Keratinocyte (primary cell): ENCODE data around the gene MAP2K5. TPM values are rescaled to one million over a fixed set of nuclear protein-coding genes. Genes with fewer than 3 reads are reported as not detected.

Experiments
- DNase-seq: peaks from one replicate; pipeline ENCODE4 v3.0.0-alpha.2; 2011; ENCODE audit warnings: low read depth, missing footprints, low spot score
- FAIRE-seq: peaks from 2 replicates; lab custom pipeline; 2011; peaks lifted over from hg19 to GRCh38; lab: Jason Lieb, UNC
- H2AFZ ChIP-seq: 2 replicates; pipeline ENCODE4 v1.6.0; 2012; ENCODE audit warnings: low read length, control low read depth, inconsistent platforms; ENCODE audit not compliant: control insufficient read depth
- H3K27ac ChIP-seq: 2 replicates; pipeline ENCODE4 v1.5.1; 2011; ENCODE audit warnings: low read length; ENCODE audit not compliant: control insufficient read depth, insufficient read depth
- H3K27me3 ChIP-seq: 3 replicates; pipeline ENCODE4 v1.6.0; 2011; ENCODE audit warnings: low read length; ENCODE audit not compliant: control insufficient read depth, insufficient read depth; ENCODE audit errors: extremely low read depth
- H3K36me3 ChIP-seq, 2 experiments: 2 replicates in 1 of 2; 3 replicates in 1 of 2; pipeline ENCODE4 v1.5.1; 2011; ENCODE audit warnings: low read length in 2 of 2, mild to moderate bottlenecking in 1 of 2; ENCODE audit not compliant: control insufficient read depth in 2 of 2, insufficient read depth in 2 of 2; ENCODE audit errors: extremely low read depth in 1 of 2
- H3K4me1 ChIP-seq: 3 replicates; pipeline ENCODE4 v1.5.1; 2011; ENCODE audit warnings: low read length; ENCODE audit not compliant: control insufficient read depth, insufficient read depth; ENCODE audit errors: extremely low read depth
- H3K4me2 ChIP-seq: 3 replicates; pipeline ENCODE4 v1.6.0; 2011; ENCODE audit warnings: low read depth, low read length; ENCODE audit not compliant: control insufficient read depth, insufficient read depth; ENCODE audit errors: extremely low read depth
- H3K4me3 ChIP-seq, 3 experiments: fragments of 200-600 bp in 1 of 3; sonication (generic) in 1 of 3; 2 replicates in 2 of 3; 3 replicates in 1 of 3; pipeline ENCODE4 v1.5.1; 2011 to 2016; ENCODE audit warnings: low read length in 3 of 3, mild to moderate bottlenecking in 3 of 3, control low read depth in 2 of 3, inconsistent platforms in 1 of 3, low read depth in 1 of 3, mixed read lengths in 1 of 3, mixed run types in 1 of 3, moderate library complexity in 1 of 3; ENCODE audit not compliant: control insufficient read depth in 2 of 3, insufficient read depth in 2 of 3; ENCODE audit errors: extremely low read depth in 1 of 3
- H3K79me2 ChIP-seq: 2 replicates; pipeline ENCODE4 v1.6.0; 2012; ENCODE audit warnings: low read length; ENCODE audit not compliant: control insufficient read depth, insufficient read depth
- H3K9ac ChIP-seq: 3 replicates; pipeline ENCODE4 v1.6.0; 2011; ENCODE audit warnings: low read length; ENCODE audit not compliant: control insufficient read depth, insufficient read depth; ENCODE audit errors: extremely low read depth
- H3K9me1 ChIP-seq: 3 replicates; pipeline ENCODE4 v1.6.0; 2011; ENCODE audit warnings: low read length; ENCODE audit not compliant: control insufficient read depth, insufficient read depth; ENCODE audit errors: extremely low read depth
- H3K9me3 ChIP-seq: 2 replicates; pipeline ENCODE4 v1.5.1; 2012; ENCODE audit warnings: low read depth, low read length; ENCODE audit not compliant: control insufficient read depth
- H4K20me1 ChIP-seq: 3 replicates; pipeline ENCODE4 v1.6.0; 2011; ENCODE audit warnings: low read length; ENCODE audit not compliant: control insufficient read depth, insufficient read depth; ENCODE audit errors: extremely low read depth
- EZH2 ChIP-seq: IDR thresholded peaks from one replicate; pipeline ENCODE4 v1.6.1; 2012; ENCODE audit warnings: inconsistent platforms, mild to moderate bottlenecking, low read length, moderate library complexity
- dilution Hi-C: fragments of 300-500 bp; cut with MboI; formaldehyde crosslinking; loops from one replicate; pipeline ENCODE4 v1.7.0; 2020; ENCODE audit warnings: low sequenced_read_pairs; ENCODE audit not compliant: extremely low pct_ligation_motif_present
- polyA plus RNA-seq, 5 experiments: library from polyadenylated mRNA; depleted of rRNA in 3 of 5; stranded (reverse) in 3 of 5; stranded (forward) in 1 of 5; unstranded in 1 of 5; fragments of >200 nt; gene quantifications; 1 replicate in 1 of 5; 2 replicates in 3 of 5; 3 replicates in 1 of 5; pipeline versions ENCODE4 v1.2.1 to v1.2.3, GENCODE V29; 2011 to 2012; ENCODE audit warnings: missing spikeins in 2 of 5, low read depth in 1 of 5, low replicate concordance in 1 of 5
- TF ChIP-seq, protein P1 (sequence below), 3 experiments: IDR thresholded peaks in 1 of 3; conservative IDR thresholded peaks in 1 of 3; optimal IDR thresholded peaks in 1 of 3; 2 replicates in 2 of 3; 3 replicates in 1 of 3; pipeline versions ENCODE3 to v1.5.1; 2011; ENCODE audit warnings: low read length in 3 of 3, mild to moderate bottlenecking in 3 of 3, moderate library complexity in 2 of 3, control low read depth in 1 of 3, inconsistent platforms in 1 of 3; ENCODE audit not compliant: insufficient read depth in 2 of 3; ENCODE audit errors: extremely low read depth in 1 of 3

Gene MAP2K5
- polyA plus RNA-seq, 1 donor (not counting 4 experiments of a cell fraction or from before 2014, with no cell fraction given), result 3.6 TPM

DNA sequence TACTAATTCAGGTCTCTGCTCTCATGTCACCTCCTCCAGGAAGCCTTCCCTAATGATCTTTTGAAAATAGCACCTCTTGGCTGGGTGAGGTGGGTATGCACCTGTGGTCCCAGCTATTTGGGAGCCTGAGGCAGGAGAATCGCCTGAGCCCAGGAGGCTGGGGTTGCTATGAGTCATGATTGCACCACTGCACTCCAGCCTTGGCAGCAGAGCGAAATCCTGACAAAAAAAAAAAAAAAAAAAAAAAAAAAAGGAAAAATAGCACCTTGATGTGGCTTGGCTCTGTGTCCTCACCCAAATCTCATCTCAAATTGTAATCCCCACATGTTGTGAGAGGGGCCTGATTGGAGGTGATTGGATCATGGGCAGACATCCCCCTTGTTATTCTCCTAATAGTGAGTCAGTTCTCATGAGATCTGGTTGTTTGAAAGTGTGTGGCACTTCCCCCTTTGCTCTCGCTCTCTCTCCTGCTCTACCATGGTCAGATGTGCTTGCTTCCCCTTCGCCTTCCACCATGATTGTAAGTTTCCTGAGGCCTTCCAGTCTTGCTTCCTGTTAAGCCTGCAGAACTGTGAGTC lies 308.6 kb downstream of the MAP2K5 start:
- dilution Hi-C loops, result loop anchor here (10.0 kb wide), 1 partner anchor 184 kb away; no protein-coding TSS in a partner anchor
- Histone ChIP-seq H3K9me3 (no peaks in the 10 kb centered on the region), H3K9me1 (no peaks in the 10 kb centered on the region), H3K36me3 (no peaks in the 10 kb centered on the region), H3K4me2 (peak overlapping the region; percentile 4), H2AFZ (no peak overlapping the region), H3K4me3 (no peak overlapping the region), H3K27ac (no peak overlapping the region), H3K79me2 (no peaks in the 10 kb centered on the region), H3K4me1 (peaks cover 6% of the 10 kb centered on the region), H3K27me3 (no peaks in the 10 kb centered on the region), H3K9ac (no peak overlapping the region), H4K20me1 (peaks cover 3% of the 10 kb centered on the region)
- DNase-seq, result no peak
- TF ChIP-seq, protein P1, sequence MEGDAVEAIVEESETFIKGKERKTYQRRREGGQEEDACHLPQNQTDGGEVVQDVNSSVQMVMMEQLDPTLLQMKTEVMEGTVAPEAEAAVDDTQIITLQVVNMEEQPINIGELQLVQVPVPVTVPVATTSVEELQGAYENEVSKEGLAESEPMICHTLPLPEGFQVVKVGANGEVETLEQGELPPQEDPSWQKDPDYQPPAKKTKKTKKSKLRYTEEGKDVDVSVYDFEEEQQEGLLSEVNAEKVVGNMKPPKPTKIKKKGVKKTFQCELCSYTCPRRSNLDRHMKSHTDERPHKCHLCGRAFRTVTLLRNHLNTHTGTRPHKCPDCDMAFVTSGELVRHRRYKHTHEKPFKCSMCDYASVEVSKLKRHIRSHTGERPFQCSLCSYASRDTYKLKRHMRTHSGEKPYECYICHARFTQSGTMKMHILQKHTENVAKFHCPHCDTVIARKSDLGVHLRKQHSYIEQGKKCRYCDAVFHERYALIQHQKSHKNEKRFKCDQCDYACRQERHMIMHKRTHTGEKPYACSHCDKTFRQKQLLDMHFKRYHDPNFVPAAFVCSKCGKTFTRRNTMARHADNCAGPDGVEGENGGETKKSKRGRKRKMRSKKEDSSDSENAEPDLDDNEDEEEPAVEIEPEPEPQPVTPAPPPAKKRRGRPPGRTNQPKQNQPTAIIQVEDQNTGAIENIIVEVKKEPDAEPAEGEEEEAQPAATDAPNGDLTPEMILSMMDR (optimal IDR thresholded peaks at IDR 0.05 in 1 of 3, IDR thresholded peaks at IDR 0.05 in 1 of 3, conservative IDR thresholded peaks at IDR 0.05 in 1 of 3; ENCODE audit: extremely low read depth in 1 of 3, insufficient read depth in 2 of 3, low read length in 3 of 3), result no peak
- TF ChIP-seq EZH2, result no peak
- no peak for FAIRE-seq

DNA sequence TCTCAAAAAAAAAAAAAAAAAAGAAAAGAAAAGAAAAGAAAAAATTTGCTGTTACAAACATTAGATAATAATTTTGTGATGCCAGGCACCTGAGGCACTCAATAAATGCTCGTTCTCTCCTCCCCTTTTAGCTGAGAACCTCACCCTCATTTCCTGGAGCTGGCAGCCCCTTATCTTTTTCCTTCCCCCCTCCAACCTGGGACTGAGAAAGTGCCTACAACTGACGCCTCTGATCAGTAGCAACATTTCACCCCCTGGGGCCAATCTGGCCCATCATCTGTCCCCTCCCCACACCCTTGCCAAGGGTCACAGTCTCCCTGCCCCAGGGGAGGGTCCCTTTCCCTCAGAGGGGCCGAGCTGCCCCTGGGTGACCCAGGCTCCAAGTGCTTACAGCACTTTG lies 309.9 kb downstream of the MAP2K5 start:
- Histone ChIP-seq H3K79me2 (no peaks in the 10 kb centered on the region), H2AFZ (no peak overlapping the region), H3K4me1 (peaks cover 6% of the 10 kb centered on the region), H3K27ac (no peak overlapping the region), H3K27me3 (no peaks in the 10 kb centered on the region), H3K9ac (no peak overlapping the region), H3K36me3 (no peaks in the 10 kb centered on the region), H3K9me3 (no peaks in the 10 kb centered on the region), H3K4me3 (no peak overlapping the region), H3K9me1 (no peaks in the 10 kb centered on the region), H3K4me2 (no peak overlapping the region), H4K20me1 (peaks cover 3% of the 10 kb centered on the region)
- no peak for DNase-seq
- TF ChIP-seq EZH2, result no peak
- TF ChIP-seq, protein P1 (optimal IDR thresholded peaks at IDR 0.05 in 1 of 3, IDR thresholded peaks at IDR 0.05 in 1 of 3, conservative IDR thresholded peaks at IDR 0.05 in 1 of 3; ENCODE audit: extremely low read depth in 1 of 3, insufficient read depth in 2 of 3, low read length in 3 of 3), result no peak
- dilution Hi-C loops, result loop anchor here (10.0 kb wide), 1 partner anchor 182 kb away; no protein-coding TSS in a partner anchor
- FAIRE-seq, result no peak
